GM12878 (cell line): ENCODE measurements around the gene HMGN4. TPM values are rescaled to one million over a fixed set of nuclear protein-coding genes. Genes with fewer than 3 reads are reported as not detected.
A peak's percentile ranks its signal among the peaks of the same experiment; 100 is the strongest.

Source experiments
- ATF7 ChIP-seq: fragments of 450-650 bp; IDR thresholded peaks from 2 replicates; pipeline ENCODE4 v1.6.1; 2016; ENCODE audit warnings: low read depth, mild to moderate bottlenecking
- CREM ChIP-seq: IDR thresholded peaks from 2 replicates; pipeline ENCODE4 v1.6.1; 2014; ENCODE audit warnings: antibody characterized with exemption, low read depth
- EGR1 ChIP-seq, 2 experiments: IDR thresholded peaks; 1 replicate in 1 of 2; 2 replicates in 1 of 2; pipeline ENCODE4 v1.6.1; 2011 to 2012; ENCODE audit warnings: low read depth in 2 of 2, low read length in 2 of 2, borderline replicate concordance in 1 of 2, mild to moderate bottlenecking in 1 of 2, moderate library complexity in 1 of 2
- EP300 ChIP-seq, 2 experiments: fragments of 150-350 bp in 1 of 2; IDR thresholded peaks; 2 replicates each; pipeline ENCODE4 v1.6.1; 2011 to 2012; ENCODE audit warnings: low read depth in 2 of 2, low read length in 2 of 2, borderline replicate concordance in 1 of 2, improper control_type of control experiment in 1 of 2, inconsistent platforms in 1 of 2; ENCODE audit not compliant: control insufficient read depth in 1 of 2
- GABPA ChIP-seq: IDR thresholded peaks from 2 replicates; pipeline ENCODE4 v1.6.1; 2014; ENCODE audit warnings: antibody characterized with exemption, low read depth, mild to moderate bottlenecking, inconsistent platforms
- HCFC1 ChIP-seq: fragments of 150-350 bp; IDR thresholded peaks from 2 replicates; pipeline ENCODE4 v1.6.1; 2014; ENCODE audit warnings: low read length
- HDGF ChIP-seq: fragments of 450-650 bp; IDR thresholded peaks from 2 replicates; pipeline ENCODE4 v1.6.1; 2016; ENCODE audit warnings: antibody characterized with exemption
- MXI1 ChIP-seq: fragments of 150-350 bp; IDR thresholded peaks from 2 replicates; pipeline ENCODE4 v1.6.1; 2011; ENCODE audit warnings: low read depth, mild to moderate bottlenecking, inconsistent platforms, low read length, improper control_type of control experiment
- NBN ChIP-seq: fragments of 450-650 bp; IDR thresholded peaks from 2 replicates; pipeline ENCODE4 v1.6.1; 2016
- NFYB ChIP-seq: IDR thresholded peaks from 2 replicates; pipeline ENCODE4 v1.6.1; 2011; ENCODE audit warnings: low read depth, mild to moderate bottlenecking, low read length, improper control_type of control experiment, moderate library complexity; ENCODE audit not compliant: insufficient read depth
- NRF1 ChIP-seq: conservative IDR thresholded peaks from 2 replicates; pipeline ENCODE4 v1.6.1; 2011; ENCODE audit warnings: mild to moderate bottlenecking, low read depth, low read length, improper control_type of control experiment
- RUNX3 ChIP-seq: IDR thresholded peaks from 2 replicates; pipeline ENCODE4 v1.6.1; 2012; ENCODE audit warnings: low read length, inconsistent platforms
- SMAD5 ChIP-seq: IDR thresholded peaks from 2 replicates; pipeline ENCODE4 v1.6.1; 2016; ENCODE audit warnings: antibody characterized with exemption, low read depth
- SMARCA5 ChIP-seq: fragments of 450-650 bp; IDR thresholded peaks from 2 replicates; pipeline ENCODE4 v1.6.1; 2017; ENCODE audit warnings: mild to moderate bottlenecking
- SREBF2 ChIP-seq: IDR thresholded peaks from 2 replicates; pipeline ENCODE4 v1.6.1; 2012; ENCODE audit warnings: mild to moderate bottlenecking, low read length
- TAF1 ChIP-seq: IDR thresholded peaks from 2 replicates; pipeline ENCODE4 v1.6.1; 2011; ENCODE audit warnings: mild to moderate bottlenecking, low read depth, low read length, borderline replicate concordance
- TCF3 ChIP-seq: IDR thresholded peaks from 2 replicates; pipeline ENCODE4 v1.6.1; 2012; ENCODE audit warnings: low read depth, mild to moderate bottlenecking, low read length, borderline replicate concordance; ENCODE audit not compliant: insufficient read depth
- TCF7 ChIP-seq: IDR thresholded peaks from 2 replicates; pipeline ENCODE4 v1.6.1; 2014; ENCODE audit warnings: antibody characterized with exemption, borderline replicate concordance
- YY1 ChIP-seq: IDR thresholded peaks from 2 replicates; pipeline ENCODE4 v1.6.1; 2011; ENCODE audit warnings: low read depth, mild to moderate bottlenecking, low read length
- ZNF384 ChIP-seq: IDR thresholded peaks from 2 replicates; pipeline ENCODE4 v1.6.1; 2012; ENCODE audit warnings: low read depth, mild to moderate bottlenecking, low read length, improper control_type of control experiment, borderline replicate concordance
- ZSCAN29 ChIP-seq: fragments of 450-650 bp; IDR thresholded peaks from 2 replicates; pipeline ENCODE4 v1.6.1; 2017; ENCODE audit warnings: mild to moderate bottlenecking, moderate library complexity
- polyA plus RNA-seq, 11 experiments: library from polyadenylated mRNA; depleted of rRNA in 4 of 11; unstranded in 6 of 11; stranded (reverse) in 5 of 11; fragments of >200 nt; fragmentation: Nextera tagmentation in 4 of 11; fragmentation: Illumina TruSeq in 1 of 11; extraction: Ambion mirVana in 4 of 11; extraction: Trizol in 1 of 11; gene quantifications; 1 replicate in 1 of 11; 2 replicates in 10 of 11; pipeline versions ENCODE4 v1.2.1 to v1.2.3, GENCODE V29; 2011 to 2016; ENCODE audit warnings: inconsistent platforms in 2 of 11, missing spikeins in 2 of 11, low read depth in 1 of 11
- total RNA-seq, 4 experiments: library from RNA; depleted of rRNA in 3 of 4; stranded (reverse); fragments of >200 nt in 3 of 4; fragmentation: Illumina TruSeq in 1 of 4; extraction: Trizol in 1 of 4; gene quantifications; 2 replicates each; pipeline versions ENCODE4 v1.2.1 to v1.2.3, GENCODE V29; 2013 to 2021
- TF ChIP-seq, protein P1 (sequence below): IDR thresholded peaks from 2 replicates; pipeline ENCODE4 v1.6.1; 2012; ENCODE audit warnings: low read depth, low read length, improper control_type of control experiment
- TF ChIP-seq, protein P2 (sequence below): fragments of 450-650 bp; IDR thresholded peaks from 2 replicates; pipeline ENCODE4 v1.6.1; 2017; ENCODE audit warnings: mild to moderate bottlenecking, low read depth, inconsistent platforms; ENCODE audit not compliant: poor library complexity, severe bottlenecking
- TF ChIP-seq, protein P3 (sequence below): fragments of 450-650 bp; IDR thresholded peaks from 2 replicates; pipeline ENCODE4 v1.6.1; 2017; ENCODE audit warnings: mild to moderate bottlenecking, moderate library complexity

HMGN4 gene
- total and polyA plus RNA-seq, 10 of the 15 experiments (the other 5 are each of a cell fraction or from before 2014, with no cell fraction given): 26.7 to 99.1 (median 76.7) TPM

DNA sequence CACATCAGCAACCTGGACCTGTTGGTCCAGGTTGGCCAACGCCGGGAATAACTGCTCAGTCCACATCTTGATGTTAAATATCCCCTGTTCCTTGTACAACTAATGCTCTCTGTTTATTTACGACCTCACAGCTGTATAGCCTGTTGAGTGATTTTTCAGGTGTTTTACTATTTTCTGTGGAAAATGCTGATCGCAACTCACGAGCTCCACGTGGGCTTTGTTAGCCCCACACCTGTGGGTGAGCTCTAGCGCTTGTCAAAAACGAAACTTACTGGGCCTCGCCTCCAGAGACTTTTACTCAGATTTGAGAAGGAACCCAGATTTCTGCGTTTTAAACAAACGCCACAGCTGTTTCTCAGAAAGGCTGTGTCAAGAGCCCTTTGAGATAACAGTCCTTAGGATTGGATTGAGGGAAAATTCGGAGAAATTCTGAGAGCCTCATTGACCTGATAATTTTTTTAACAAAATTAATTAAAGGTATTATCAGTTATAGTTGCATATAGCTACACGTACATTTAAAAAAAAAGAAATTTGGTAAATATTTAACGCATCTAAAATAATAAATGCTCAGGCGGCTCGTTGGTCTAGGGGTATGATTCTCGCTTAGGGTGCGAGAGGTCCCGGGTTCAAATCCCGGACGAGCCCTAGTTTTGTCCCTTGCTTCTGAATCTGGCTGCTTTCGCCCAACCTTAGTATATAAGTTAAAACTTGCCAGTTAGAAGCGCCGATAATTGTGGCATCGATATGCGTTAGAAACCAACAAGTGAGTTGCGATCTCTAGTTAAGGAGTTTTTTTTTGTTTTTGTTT is 16.7 kb downstream of the HMGN4 start (continued):
- TF ChIP-seq, protein P1, sequence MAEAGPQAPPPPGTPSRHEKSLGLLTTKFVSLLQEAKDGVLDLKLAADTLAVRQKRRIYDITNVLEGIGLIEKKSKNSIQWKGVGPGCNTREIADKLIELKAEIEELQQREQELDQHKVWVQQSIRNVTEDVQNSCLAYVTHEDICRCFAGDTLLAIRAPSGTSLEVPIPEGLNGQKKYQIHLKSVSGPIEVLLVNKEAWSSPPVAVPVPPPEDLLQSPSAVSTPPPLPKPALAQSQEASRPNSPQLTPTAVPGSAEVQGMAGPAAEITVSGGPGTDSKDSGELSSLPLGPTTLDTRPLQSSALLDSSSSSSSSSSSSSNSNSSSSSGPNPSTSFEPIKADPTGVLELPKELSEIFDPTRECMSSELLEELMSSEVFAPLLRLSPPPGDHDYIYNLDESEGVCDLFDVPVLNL: no peak
- TF ChIP-seq SREBF2 (peak; percentile 85), NFYB (no peak), SMARCA5 (0 out of 2 replicates have a peak, but pooled peaks have one; percentile 63), SMAD5 (no peak), NRF1 (no peak), MXI1 (peak; percentile 60; the same call in 1 of the 2 replicates), CREM (0 out of 2 replicates have a peak, but pooled peaks have one; percentile 16), ZNF384 (peak; percentile 43; the same call in 1 of the 2 replicates), ATF7 (0 out of 2 replicates have a peak, but pooled peaks have one; percentile 27), EP300 (IDR thresholded peaks at IDR 0.05; ENCODE audit: borderline replicate concordance in 1 of 2, control insufficient read depth in 1 of 2, low read depth in 2 of 2, low read length in 2 of 2) (peak in 1 of 2 experiments; percentile 47; a peak in 1 of 4 replicates), TCF3 (peak; percentile 16; the same call in 1 of the 2 replicates), HDGF (no peak), ZSCAN29 (peak; percentile 92), TCF7 (peak; percentile 36; the same call in 1 of the 2 replicates), NBN (peak; percentile 84), HCFC1 (no peak), EGR1 (IDR thresholded peaks at IDR 0.05; ENCODE audit: borderline replicate concordance in 1 of 2, low read depth in 2 of 2, low read length in 2 of 2) (no peak), RUNX3 (0 out of 2 replicates have a peak, but pooled peaks have one; percentile 11), GABPA (0 out of 2 replicates have a peak, but pooled peaks have one; percentile 18), YY1 (no peak), TAF1 (no peak)
- TF ChIP-seq, protein P2, sequence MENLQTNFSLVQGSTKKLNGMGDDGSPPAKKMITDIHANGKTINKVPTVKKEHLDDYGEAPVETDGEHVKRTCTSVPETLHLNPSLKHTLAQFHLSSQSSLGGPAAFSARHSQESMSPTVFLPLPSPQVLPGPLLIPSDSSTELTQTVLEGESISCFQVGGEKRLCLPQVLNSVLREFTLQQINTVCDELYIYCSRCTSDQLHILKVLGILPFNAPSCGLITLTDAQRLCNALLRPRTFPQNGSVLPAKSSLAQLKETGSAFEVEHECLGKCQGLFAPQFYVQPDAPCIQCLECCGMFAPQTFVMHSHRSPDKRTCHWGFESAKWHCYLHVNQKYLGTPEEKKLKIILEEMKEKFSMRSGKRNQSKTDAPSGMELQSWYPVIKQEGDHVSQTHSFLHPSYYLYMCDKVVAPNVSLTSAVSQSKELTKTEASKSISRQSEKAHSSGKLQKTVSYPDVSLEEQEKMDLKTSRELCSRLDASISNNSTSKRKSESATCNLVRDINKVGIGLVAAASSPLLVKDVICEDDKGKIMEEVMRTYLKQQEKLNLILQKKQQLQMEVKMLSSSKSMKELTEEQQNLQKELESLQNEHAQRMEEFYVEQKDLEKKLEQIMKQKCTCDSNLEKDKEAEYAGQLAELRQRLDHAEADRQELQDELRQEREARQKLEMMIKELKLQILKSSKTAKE: peak; percentile 58
- TF ChIP-seq, protein P3, sequence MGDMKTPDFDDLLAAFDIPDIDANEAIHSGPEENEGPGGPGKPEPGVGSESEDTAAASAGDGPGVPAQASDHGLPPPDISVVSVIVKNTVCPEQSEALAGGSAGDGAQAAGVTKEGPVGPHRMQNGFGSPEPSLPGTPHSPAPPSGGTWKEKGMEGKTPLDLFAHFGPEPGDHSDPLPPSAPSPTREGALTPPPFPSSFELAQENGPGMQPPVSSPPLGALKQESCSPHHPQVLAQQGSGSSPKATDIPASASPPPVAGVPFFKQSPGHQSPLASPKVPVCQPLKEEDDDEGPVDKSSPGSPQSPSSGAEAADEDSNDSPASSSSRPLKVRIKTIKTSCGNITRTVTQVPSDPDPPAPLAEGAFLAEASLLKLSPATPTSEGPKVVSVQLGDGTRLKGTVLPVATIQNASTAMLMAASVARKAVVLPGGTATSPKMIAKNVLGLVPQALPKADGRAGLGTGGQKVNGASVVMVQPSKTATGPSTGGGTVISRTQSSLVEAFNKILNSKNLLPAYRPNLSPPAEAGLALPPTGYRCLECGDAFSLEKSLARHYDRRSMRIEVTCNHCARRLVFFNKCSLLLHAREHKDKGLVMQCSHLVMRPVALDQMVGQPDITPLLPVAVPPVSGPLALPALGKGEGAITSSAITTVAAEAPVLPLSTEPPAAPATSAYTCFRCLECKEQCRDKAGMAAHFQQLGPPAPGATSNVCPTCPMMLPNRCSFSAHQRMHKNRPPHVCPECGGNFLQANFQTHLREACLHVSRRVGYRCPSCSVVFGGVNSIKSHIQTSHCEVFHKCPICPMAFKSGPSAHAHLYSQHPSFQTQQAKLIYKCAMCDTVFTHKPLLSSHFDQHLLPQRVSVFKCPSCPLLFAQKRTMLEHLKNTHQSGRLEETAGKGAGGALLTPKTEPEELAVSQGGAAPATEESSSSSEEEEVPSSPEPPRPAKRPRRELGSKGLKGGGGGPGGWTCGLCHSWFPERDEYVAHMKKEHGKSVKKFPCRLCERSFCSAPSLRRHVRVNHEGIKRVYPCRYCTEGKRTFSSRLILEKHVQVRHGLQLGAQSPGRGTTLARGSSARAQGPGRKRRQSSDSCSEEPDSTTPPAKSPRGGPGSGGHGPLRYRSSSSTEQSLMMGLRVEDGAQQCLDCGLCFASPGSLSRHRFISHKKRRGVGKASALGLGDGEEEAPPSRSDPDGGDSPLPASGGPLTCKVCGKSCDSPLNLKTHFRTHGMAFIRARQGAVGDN: peak; percentile 56
